Measurements from ENCODE around the gene DOCK10. TPM values are rescaled to one million over a fixed set of nuclear protein-coding genes. Genes with fewer than 3 reads are reported as not detected.

DOCK10 gene
- total RNA-seq, 1 donor from 2014 or later, result 2.5 TPM

- peak; percentile 57 for DNase-seq (ENCODE audit: low read depth)
These were observed 159.1 kb downstream of the DOCK10 start for GRCh38 chr2:224883172-224883516.

- peak; percentile 99 for DNase-seq (ENCODE audit: low read depth)
These were observed 159.7 kb downstream of the DOCK10 start for GRCh38 chr2:224882291-224883171.

GRCh38 chr2:224881846-224882245 lies 160.4 kb downstream of the DOCK10 start:
- DNase-seq (ENCODE audit: low read depth), result peak; percentile 46

GRCh38 chr2:224876522-224876921 lies 165.7 kb downstream of the DOCK10 start:
- no peak for DNase-seq (ENCODE audit: low read depth)

GRCh38 chr2:224875841-224876240 lies 166.4 kb downstream of the DOCK10 start:
- peak; percentile 73 for DNase-seq (ENCODE audit: low read depth)

- DNase-seq (ENCODE audit: low read depth), result no peak
These were observed 167.1 kb downstream of the DOCK10 start for GRCh38 chr2:224875153-224875552.

GRCh38 chr2:224871813-224872212 lies 170.5 kb downstream of the DOCK10 start:
- no peak for DNase-seq (ENCODE audit: low read depth)

GRCh38 chr2:224870341-224870740 lies 171.9 kb downstream of the DOCK10 start:
- DNase-seq (ENCODE audit: low read depth), result no peak

GRCh38 chr2:224869601-224870233 lies 172.6 kb downstream of the DOCK10 start:
- peak; percentile 73 for DNase-seq (ENCODE audit: low read depth)

- peak; percentile 71 for DNase-seq (ENCODE audit: low read depth)
These were observed 177.3 kb downstream of the DOCK10 start for GRCh38 chr2:224865016-224865415.

- no peak for DNase-seq (ENCODE audit: low read depth)
These were observed 181.0 kb downstream of the DOCK10 start for GRCh38 chr2:224861266-224861665.

GRCh38 chr2:224860786-224861185 lies 181.5 kb downstream of the DOCK10 start:
- DNase-seq (ENCODE audit: low read depth), result no peak

- no peak for DNase-seq (ENCODE audit: low read depth)
These were observed 190.5 kb downstream of the DOCK10 start for GRCh38 chr2:224851811-224852210.

GRCh38 chr2:224850081-224850480 lies 192.2 kb downstream of the DOCK10 start:
- DNase-seq (ENCODE audit: low read depth), result peak; percentile 18

- peak; percentile 10 for DNase-seq (ENCODE audit: low read depth)
These were observed 193.0 kb downstream of the DOCK10 start for GRCh38 chr2:224849264-224849663.

- DNase-seq (ENCODE audit: low read depth), result peak; percentile 89
These were observed 194.1 kb downstream of the DOCK10 start for GRCh38 chr2:224847961-224848850.

- no peak for DNase-seq (ENCODE audit: low read depth)
These were observed 194.9 kb downstream of the DOCK10 start for GRCh38 chr2:224847381-224847780.

GRCh38 chr2:224846686-224847085 lies 195.6 kb downstream of the DOCK10 start:
- no peak for DNase-seq (ENCODE audit: low read depth)

GRCh38 chr2:224846161-224846560 lies 196.1 kb downstream of the DOCK10 start:
- no peak for DNase-seq (ENCODE audit: low read depth)

- DNase-seq (ENCODE audit: low read depth), result peak; percentile 52
These were observed 199.1 kb downstream of the DOCK10 start for GRCh38 chr2:224843141-224843540.

GRCh38 chr2:224841910-224842309 lies 200.4 kb downstream of the DOCK10 start:
- no peak for DNase-seq (ENCODE audit: low read depth)

- DNase-seq (ENCODE audit: low read depth), result no peak
These were observed 203.9 kb downstream of the DOCK10 start for GRCh38 chr2:224838335-224838734.
